ENCODE results near the gene ADGRB2.

Gene ADGRB2

DNA sequence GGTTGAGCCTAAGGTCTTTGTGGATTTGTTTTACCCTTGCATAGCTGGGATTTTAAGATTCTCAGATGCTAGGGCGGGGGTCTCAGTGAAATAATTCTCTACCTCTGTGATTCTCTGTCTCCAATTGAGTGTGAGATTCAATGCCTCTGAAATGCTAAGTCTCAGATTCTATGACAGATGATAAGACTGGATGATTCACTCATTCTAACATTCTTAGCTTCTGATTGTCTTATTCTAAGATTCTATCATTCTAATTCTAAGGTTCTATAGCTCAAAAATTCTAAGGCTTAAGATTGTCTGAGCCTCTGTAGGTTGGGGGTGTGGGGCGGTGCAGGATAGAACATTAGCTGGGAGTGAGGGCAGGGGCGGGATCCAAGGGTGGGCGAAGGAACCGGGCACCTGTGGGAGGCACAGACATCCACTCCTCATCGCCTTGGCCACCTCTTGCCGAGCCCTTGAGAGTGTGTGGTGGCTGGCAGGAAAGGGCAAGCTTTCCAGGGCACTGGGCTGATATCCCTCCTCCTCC lies 29.5 kb downstream of the ADGRB2 start:
- no peaks in the 10 kb centered on the region for H3K27me3 ChIP-seq (ENCODE audit: insufficient read depth, low read length)
- peaks cover 0 to 3% of the 10 kb centered on the region in 2 experiments for H3K36me3 ChIP-seq (ENCODE audit: control insufficient read depth in 1 of 2, insufficient read depth in 2 of 2, low read length in 2 of 2)
- H2BK12ac ChIP-seq (ENCODE audit: low read length): no peak overlapping the region
- H3K4ac ChIP-seq (ENCODE audit: low read depth, low read length): no peak overlapping the region
- H3K4me2 ChIP-seq (ENCODE audit: low read length): no peak overlapping the region
- H2AFZ ChIP-seq (ENCODE audit: insufficient read depth, low read length, poor library complexity): no peak overlapping the region
- no peak overlapping the region for H2AK5ac ChIP-seq (ENCODE audit: low read length)
- no peaks in the 10 kb centered on the region for H3K79me2 ChIP-seq (ENCODE audit: control insufficient read depth, insufficient read depth, low read length, poor library complexity)
- no peak overlapping the region for H4K8ac ChIP-seq (ENCODE audit: low read depth, low read length)
- no peaks in the 10 kb centered on the region for H3K9me3 ChIP-seq (ENCODE audit: insufficient read depth, low read depth, low read length)
- H4K12ac ChIP-seq (ENCODE audit: low read depth, low read length): no peak overlapping the region
- WGBS (ENCODE audit: extremely low coverage, insufficient coverage, insufficient read length): no CpG with 5 or more reads among the region's 7 CpGs
- no peak overlapping the region for H2BK5ac ChIP-seq (ENCODE audit: low read depth, low read length, poor library complexity)
- H4K91ac ChIP-seq (ENCODE audit: low read depth, low read length): no peak overlapping the region
- H3K9ac ChIP-seq (ENCODE audit: low read length): no peak overlapping the region
- H3K18ac ChIP-seq (ENCODE audit: low read length): no peak overlapping the region
- H3K4me3 ChIP-seq (ENCODE audit: low read depth, low read length): no peak overlapping the region
- DNase-seq: peak in 1 of 2 donors; percentile 41
- no peak overlapping the region for H2BK120ac ChIP-seq (ENCODE audit: insufficient read depth, low read length, poor library complexity)
- H3K23ac ChIP-seq (ENCODE audit: low read length): no peak overlapping the region
- no peaks in the 10 kb centered on the region for H3K79me1 ChIP-seq (ENCODE audit: low read length)
- H3K27ac ChIP-seq (ENCODE audit: low read depth, low read length): no peak overlapping the region
- H3K14ac ChIP-seq (ENCODE audit: low read length): no peak overlapping the region
- H3K4me1 ChIP-seq (ENCODE audit: control insufficient read depth in 1 of 2, insufficient read depth in 2 of 2, low read length in 2 of 2): no peaks in the 10 kb centered on the region

DNA sequence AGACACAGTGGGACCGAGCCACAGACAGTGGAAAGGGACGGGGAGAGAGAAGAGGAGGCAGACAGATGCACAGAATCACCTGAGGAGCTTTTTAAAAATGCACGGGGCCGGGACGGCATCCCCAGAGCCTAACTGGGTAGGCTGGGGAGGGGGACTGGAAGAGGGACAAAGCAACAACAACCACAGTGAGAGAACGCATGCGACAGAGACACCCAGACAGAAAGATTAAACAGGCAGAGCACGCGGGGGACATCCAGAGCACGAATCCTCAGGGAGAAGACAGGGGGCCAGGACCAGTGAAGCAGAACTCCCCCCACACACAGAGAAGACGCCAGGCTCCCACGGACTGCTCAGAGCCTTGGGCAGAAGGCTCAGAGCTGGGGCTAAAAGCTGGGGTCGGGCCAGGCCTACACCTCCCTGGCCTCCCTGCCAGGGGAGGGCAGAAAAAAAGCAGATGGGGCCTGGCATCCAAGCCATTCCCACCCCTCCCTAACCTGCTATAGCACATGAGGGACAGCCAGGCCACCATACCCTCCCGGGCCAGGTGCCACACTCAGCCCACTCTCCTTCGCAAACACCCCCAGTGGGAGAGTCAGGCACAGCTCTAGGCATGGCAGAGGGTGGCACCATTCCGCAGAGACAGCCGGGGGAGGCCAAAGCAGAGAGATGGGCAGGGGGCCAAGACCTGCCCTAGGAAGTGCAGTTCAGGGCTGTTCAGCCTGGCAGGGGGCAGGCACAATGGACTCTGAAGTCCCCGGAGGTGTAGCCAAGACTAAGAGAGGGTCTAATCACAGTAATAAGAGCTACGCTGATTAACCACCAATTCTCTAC lies 30.5 kb downstream of the ADGRB2 start:
- H3K14ac ChIP-seq (ENCODE audit: low read length): no peak overlapping the region
- H2BK5ac ChIP-seq (ENCODE audit: low read depth, low read length, poor library complexity): no peak overlapping the region
- H3K9ac ChIP-seq (ENCODE audit: low read length): no peak overlapping the region
- H3K4me1 ChIP-seq (ENCODE audit: control insufficient read depth in 1 of 2, insufficient read depth in 2 of 2, low read length in 2 of 2): no peaks in the 10 kb centered on the region
- no peaks in the 10 kb centered on the region for H3K79me2 ChIP-seq (ENCODE audit: control insufficient read depth, insufficient read depth, low read length, poor library complexity)
- no peak overlapping the region for H3K4me2 ChIP-seq (ENCODE audit: low read length)
- no peak overlapping the region for H3K27ac ChIP-seq (ENCODE audit: low read depth, low read length)
- H3K4ac ChIP-seq (ENCODE audit: low read depth, low read length): no peak overlapping the region
- H4K91ac ChIP-seq (ENCODE audit: low read depth, low read length): no peak overlapping the region
- H2AK5ac ChIP-seq (ENCODE audit: low read length): no peak overlapping the region
- no peak overlapping the region for H2BK12ac ChIP-seq (ENCODE audit: low read length)
- DNase-seq: no peak
- H3K36me3 ChIP-seq (ENCODE audit: control insufficient read depth in 1 of 2, insufficient read depth in 2 of 2, low read length in 2 of 2): peaks cover 0 to under 1% of the 10 kb centered on the region in 2 experiments
- no peak overlapping the region for H4K12ac ChIP-seq (ENCODE audit: low read depth, low read length)
- no peak overlapping the region for H2AFZ ChIP-seq (ENCODE audit: insufficient read depth, low read length, poor library complexity)
- WGBS (ENCODE audit: extremely low coverage, insufficient coverage, insufficient read length): no CpG with 5 or more reads among the region's 19 CpGs
- no peak overlapping the region for H3K23ac ChIP-seq (ENCODE audit: low read length)
- no peaks in the 10 kb centered on the region for H3K9me3 ChIP-seq (ENCODE audit: insufficient read depth, low read depth, low read length)
- H3K79me1 ChIP-seq (ENCODE audit: low read length): no peaks in the 10 kb centered on the region
- H3K27me3 ChIP-seq (ENCODE audit: insufficient read depth, low read length): no peaks in the 10 kb centered on the region
- no peak overlapping the region for H3K4me3 ChIP-seq (ENCODE audit: low read depth, low read length)
- no peak overlapping the region for H4K8ac ChIP-seq (ENCODE audit: low read depth, low read length)
- no peak overlapping the region for H2BK120ac ChIP-seq (ENCODE audit: insufficient read depth, low read length, poor library complexity)
- H3K18ac ChIP-seq (ENCODE audit: low read length): no peak overlapping the region

DNA sequence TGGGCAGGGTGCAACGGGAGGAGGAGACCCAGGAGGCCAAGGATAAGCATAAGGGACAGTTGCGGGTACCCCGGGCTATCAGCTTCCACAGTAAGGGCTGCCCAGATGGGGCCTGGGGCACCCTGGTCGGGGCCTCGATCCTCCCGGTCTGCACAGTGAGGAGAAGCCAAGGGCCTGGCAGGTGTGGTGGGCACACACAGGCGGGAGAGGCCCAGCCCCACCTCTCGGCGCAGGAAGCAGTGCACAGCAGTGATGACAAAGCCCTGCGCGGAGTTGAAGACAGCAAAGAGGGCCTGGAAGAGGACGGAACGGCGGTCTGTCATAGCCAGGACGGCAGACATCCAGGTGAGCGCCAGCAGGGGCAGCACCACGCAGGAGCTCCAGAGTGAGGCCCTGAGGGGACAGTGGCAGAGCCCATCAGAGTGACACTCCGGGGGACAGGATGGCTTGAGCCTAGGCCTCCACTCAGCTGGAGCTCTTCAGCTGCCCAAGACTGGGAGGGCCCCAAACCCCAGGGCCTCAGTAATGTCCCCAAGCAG lies 31.3 kb downstream of the ADGRB2 start:
- Histone ChIP-seq H3K14ac (ENCODE audit: low read length) (no peak overlapping the region), H2BK120ac (ENCODE audit: insufficient read depth, low read length, poor library complexity) (no peak overlapping the region), H3K4me2 (ENCODE audit: low read length) (no peak overlapping the region), H3K79me1 (ENCODE audit: low read length) (no peaks in the 10 kb centered on the region), H3K36me3 (ENCODE audit: control insufficient read depth in 1 of 2, insufficient read depth in 2 of 2, low read length in 2 of 2) (no peaks in the 10 kb centered on the region), H3K4ac (ENCODE audit: low read depth, low read length) (no peak overlapping the region), H2BK5ac (ENCODE audit: low read depth, low read length, poor library complexity) (no peak overlapping the region), H2AK5ac (ENCODE audit: low read length) (no peak overlapping the region), H4K8ac (ENCODE audit: low read depth, low read length) (no peak overlapping the region), H3K4me1 (ENCODE audit: control insufficient read depth in 1 of 2, insufficient read depth in 2 of 2, low read length in 2 of 2) (no peaks in the 10 kb centered on the region), H3K18ac (ENCODE audit: low read length) (no peak overlapping the region), H4K12ac (ENCODE audit: low read depth, low read length) (no peak overlapping the region), H3K9me3 (ENCODE audit: insufficient read depth, low read depth, low read length) (no peaks in the 10 kb centered on the region), H3K27ac (ENCODE audit: low read depth, low read length) (no peak overlapping the region), H2BK12ac (ENCODE audit: low read length) (no peak overlapping the region), H2AFZ (ENCODE audit: insufficient read depth, low read length, poor library complexity) (no peak overlapping the region), H3K4me3 (ENCODE audit: low read depth, low read length) (no peak overlapping the region), H3K27me3 (ENCODE audit: insufficient read depth, low read length) (no peaks in the 10 kb centered on the region), H3K9ac (ENCODE audit: low read length) (no peak overlapping the region), H4K91ac (ENCODE audit: low read depth, low read length) (no peak overlapping the region), H3K23ac (ENCODE audit: low read length) (no peak overlapping the region), H3K79me2 (ENCODE audit: control insufficient read depth, insufficient read depth, low read length, poor library complexity) (no peaks in the 10 kb centered on the region)
- no peak for DNase-seq
- WGBS (ENCODE audit: extremely low coverage, insufficient coverage, insufficient read length): no CpG with 5 or more reads among the region's 18 CpGs

- Histone ChIP-seq H2BK5ac (ENCODE audit: low read depth, low read length, poor library complexity) (no peak overlapping the region), H3K79me2 (ENCODE audit: control insufficient read depth, insufficient read depth, low read length, poor library complexity) (no peaks in the 10 kb centered on the region), H4K91ac (ENCODE audit: low read depth, low read length) (no peak overlapping the region), H3K36me3 (ENCODE audit: control insufficient read depth in 1 of 2, insufficient read depth in 2 of 2, low read length in 2 of 2) (no peaks in the 10 kb centered on the region), H3K9me3 (ENCODE audit: insufficient read depth, low read depth, low read length) (no peaks in the 10 kb centered on the region), H3K14ac (ENCODE audit: low read length) (no peak overlapping the region), H3K4ac (ENCODE audit: low read depth, low read length) (no peak overlapping the region), H2AFZ (ENCODE audit: insufficient read depth, low read length, poor library complexity) (no peak overlapping the region), H3K27ac (ENCODE audit: low read depth, low read length) (no peak overlapping the region), H3K4me1 (ENCODE audit: control insufficient read depth in 1 of 2, insufficient read depth in 2 of 2, low read length in 2 of 2) (no peaks in the 10 kb centered on the region), H3K79me1 (ENCODE audit: low read length) (no peaks in the 10 kb centered on the region), H3K27me3 (ENCODE audit: insufficient read depth, low read length) (no peaks in the 10 kb centered on the region), H4K8ac (ENCODE audit: low read depth, low read length) (no peak overlapping the region), H2BK120ac (ENCODE audit: insufficient read depth, low read length, poor library complexity) (no peak overlapping the region), H2BK12ac (ENCODE audit: low read length) (no peak overlapping the region), H3K4me2 (ENCODE audit: low read length) (no peak overlapping the region), H2AK5ac (ENCODE audit: low read length) (no peak overlapping the region), H3K23ac (ENCODE audit: low read length) (no peak overlapping the region), H3K4me3 (ENCODE audit: low read depth, low read length) (no peak overlapping the region), H4K12ac (ENCODE audit: low read depth, low read length) (no peak overlapping the region), H3K18ac (ENCODE audit: low read length) (no peak overlapping the region), H3K9ac (ENCODE audit: low read length) (no peak overlapping the region)
- DNase-seq: no peak
- no CpG with 5 or more reads among the region's 6 CpGs for WGBS (ENCODE audit: extremely low coverage, insufficient coverage, insufficient read length)
Observed at GRCh38 chr1:31732343-31732742, 31.8 kb downstream of the ADGRB2 start.
